ENCODE data around the gene MDFIC. TPM values are rescaled to one million over a fixed set of nuclear protein-coding genes. Genes with fewer than 3 reads are reported as not detected.

The MDFIC gene
- total and polyA plus RNA-seq, 5 donors, result 9.2 to 23.8 (median 20.6) TPM

DNA sequence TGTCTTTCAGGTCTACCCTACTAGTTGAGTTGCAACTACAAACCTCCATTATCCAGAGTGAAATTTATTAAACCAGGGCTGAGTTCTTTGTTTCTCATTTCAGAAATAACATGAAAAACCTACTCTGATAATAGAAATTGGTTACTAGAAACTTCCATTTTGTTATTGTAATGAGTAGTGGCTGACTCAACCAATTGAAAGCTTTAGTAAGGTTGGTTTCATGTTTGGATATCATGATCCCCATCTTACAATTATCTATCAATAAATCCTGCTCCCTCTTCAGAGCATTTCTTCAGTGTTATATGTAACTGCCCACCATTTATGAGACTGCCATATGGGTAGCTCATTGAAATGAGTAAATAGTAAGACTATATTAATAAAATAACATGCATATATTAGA lies 16.9 kb downstream of the MDFIC start:
- Histone ChIP-seq H3K4me3 (ENCODE audit: low read length) (no peak overlapping the region), H3K27ac (ENCODE audit: low read length) (no peak overlapping the region), H3K27me3 (ENCODE audit: control insufficient read depth, insufficient read depth) (no peaks in the 10 kb centered on the region), H3K9me3 (ENCODE audit: control insufficient read depth, low read length) (no peaks in the 10 kb centered on the region), H3K4me1 (ENCODE audit: control insufficient read depth, insufficient read depth, low read length) (no peaks in the 10 kb centered on the region)
- ATAC-seq, result no peak
- DNase-seq, result no peak
- intact Hi-C loops (cut with DNase I), result no loop called here

DNA sequence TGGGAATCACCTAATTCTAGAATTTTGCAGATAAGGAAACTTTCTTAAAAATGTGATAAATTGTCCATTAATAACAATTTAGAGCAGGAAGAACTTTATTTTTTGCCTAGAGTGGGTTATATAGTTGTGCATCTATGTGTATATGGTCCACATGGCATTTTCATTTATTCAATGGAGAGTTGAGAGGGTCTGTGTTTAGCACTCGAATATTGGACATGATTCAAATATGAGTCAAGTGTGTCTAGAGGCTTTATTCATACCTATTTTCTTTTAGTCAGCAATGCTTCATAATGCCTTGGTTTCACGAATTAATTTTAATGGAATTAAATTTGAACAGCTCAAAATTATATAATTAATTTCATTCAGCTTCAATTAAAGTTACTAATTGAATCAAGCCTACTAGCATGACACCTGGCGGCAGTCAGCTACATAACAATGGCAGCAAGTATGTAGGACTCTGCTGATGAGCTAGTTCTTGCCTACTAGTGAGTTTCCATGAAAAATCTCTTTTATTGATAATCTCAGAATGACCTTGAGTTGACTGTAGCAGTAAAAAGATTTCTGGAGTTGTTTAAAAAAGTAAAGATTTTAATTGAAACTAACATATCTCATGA lies 17.7 kb downstream of the MDFIC start:
- WGBS, result 72% methylated on average over 3 of the region's 3 CpGs

DNA sequence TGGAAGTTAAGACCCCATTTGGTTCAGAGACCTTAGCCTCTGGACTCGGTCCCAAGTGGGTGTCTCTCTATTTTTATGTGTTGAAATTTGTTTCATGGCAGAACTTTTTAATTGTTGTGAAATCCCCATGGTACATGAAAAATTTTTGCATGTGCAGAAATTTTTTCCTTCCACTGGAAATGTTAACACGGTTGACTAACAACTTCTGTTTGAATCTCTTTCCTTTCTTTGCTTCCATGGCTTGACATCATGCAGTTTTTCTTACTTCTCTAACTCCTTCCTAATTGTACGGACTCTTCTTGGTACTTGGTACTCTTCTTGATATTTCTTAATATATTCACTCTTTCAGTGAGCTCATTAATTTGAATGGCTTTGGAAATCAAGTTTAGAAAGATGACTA lies 18.3 kb downstream of the MDFIC start:
- Histone ChIP-seq H3K4me1 (ENCODE audit: control insufficient read depth, insufficient read depth, low read length) (no peaks in the 10 kb centered on the region), H3K9me3 (ENCODE audit: control insufficient read depth, low read length) (no peaks in the 10 kb centered on the region)
- no peak for DNase-seq

More for the DNA sequence above, 17.7 kb downstream of the MDFIC start:
- no peaks in the 10 kb centered on the region for H3K27me3 ChIP-seq (ENCODE audit: control insufficient read depth, insufficient read depth)
- intact Hi-C loops (cut with DNase I), result no loop called here
- no peaks in the 10 kb centered on the region for H3K9me3 ChIP-seq (ENCODE audit: control insufficient read depth, low read length)
- H3K27ac ChIP-seq (ENCODE audit: low read length), result no peak overlapping the region
- no peaks in the 10 kb centered on the region for H3K4me1 ChIP-seq (ENCODE audit: control insufficient read depth, insufficient read depth, low read length)
- no peak for ATAC-seq
- no peak for DNase-seq
- no peak overlapping the region for H3K4me3 ChIP-seq (ENCODE audit: low read length)

DNA sequence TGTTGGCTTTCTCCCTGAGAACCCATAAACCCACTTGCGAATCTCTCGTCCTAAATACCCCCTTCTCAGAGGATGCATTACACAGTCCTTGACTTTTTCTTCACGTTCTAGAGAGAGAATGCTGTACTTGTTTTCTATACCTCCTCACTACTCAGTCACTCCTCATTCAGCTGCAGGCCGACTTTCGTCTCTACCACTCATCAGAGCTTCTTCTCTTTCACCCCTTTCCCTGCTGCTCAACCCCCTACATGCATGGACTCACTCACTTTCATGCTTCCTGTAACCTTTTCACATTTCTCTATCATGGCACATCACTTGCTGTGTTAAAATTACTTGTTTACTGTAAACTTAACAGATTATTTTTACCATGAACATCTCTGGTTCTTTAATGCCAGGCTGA lies 19.8 kb downstream of the MDFIC start:
- WGBS, result 97% methylated on average over 5 of the region's 5 CpGs
- intact Hi-C loops (cut with DNase I), result no loop called here
- Histone ChIP-seq H3K4me3 (ENCODE audit: low read length) (no peak overlapping the region), H3K27me3 (ENCODE audit: control insufficient read depth, insufficient read depth) (no peaks in the 10 kb centered on the region), H3K9me3 (ENCODE audit: control insufficient read depth, low read length) (no peaks in the 10 kb centered on the region), H3K27ac (ENCODE audit: low read length) (no peak overlapping the region), H3K4me1 (ENCODE audit: control insufficient read depth, insufficient read depth, low read length) (no peaks in the 10 kb centered on the region)
- no peak for DNase-seq
- ATAC-seq, result no peak

More for the DNA sequence above, 18.3 kb downstream of the MDFIC start:
- Histone ChIP-seq H3K27me3 (ENCODE audit: control insufficient read depth, insufficient read depth) (no peaks in the 10 kb centered on the region), H3K27ac (ENCODE audit: low read length) (no peak overlapping the region), H3K4me3 (ENCODE audit: low read length) (no peak overlapping the region)
- 78% methylated on average over 3 of the region's 3 CpGs for WGBS
- intact Hi-C loops (cut with DNase I), result no loop called here
- peak in 1 of 2 donors; percentile 12 for ATAC-seq

DNA sequence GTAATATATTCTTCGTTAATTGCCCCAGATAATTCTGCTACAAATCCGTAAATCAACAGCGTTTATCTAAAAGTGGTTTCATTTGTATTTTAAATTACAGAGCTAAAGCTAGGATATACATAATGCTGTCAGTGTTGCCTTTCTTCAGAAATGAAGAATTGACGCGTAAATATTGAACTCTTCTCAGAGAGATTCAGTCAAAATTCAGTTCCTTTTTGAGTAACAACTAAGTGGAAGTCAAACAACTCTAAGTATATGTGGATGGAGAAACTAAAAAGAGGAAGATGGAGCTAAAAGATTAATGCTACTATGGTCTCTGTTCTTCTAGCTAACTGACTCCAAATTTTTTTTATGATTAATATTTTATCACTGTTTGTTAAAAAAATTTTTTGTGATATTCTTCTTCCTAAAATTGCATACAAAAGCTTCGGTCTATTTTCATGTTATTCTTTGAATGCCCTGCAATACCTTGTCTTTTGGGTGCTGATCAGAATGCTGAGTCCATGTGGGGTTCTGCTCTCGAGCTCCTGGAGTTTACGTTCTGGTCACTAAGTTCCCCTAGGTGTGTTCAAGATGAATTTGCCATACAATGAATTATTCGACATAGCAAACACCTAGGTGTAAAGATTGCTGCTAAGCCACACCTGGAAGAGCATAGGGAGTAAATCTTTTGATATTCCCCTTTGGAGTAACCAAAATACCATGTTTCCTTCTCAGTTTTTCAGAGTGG lies 20.7 kb downstream of the MDFIC start:
- intact Hi-C loops (cut with DNase I), result no loop called here
- 87% methylated on average over 9 of the region's 9 CpGs for WGBS
- no peaks in the 10 kb centered on the region for H3K4me1 ChIP-seq (ENCODE audit: control insufficient read depth, insufficient read depth, low read length)
- DNase-seq (no peak), ATAC-seq (no peak)
- H3K27me3 ChIP-seq (ENCODE audit: control insufficient read depth, insufficient read depth), result no peaks in the 10 kb centered on the region
- H3K27ac ChIP-seq (ENCODE audit: low read length), result no peak overlapping the region
- H3K4me3 ChIP-seq (ENCODE audit: low read length), result no peak overlapping the region
- H3K9me3 ChIP-seq (ENCODE audit: control insufficient read depth, low read length), result no peaks in the 10 kb centered on the region

DNA sequence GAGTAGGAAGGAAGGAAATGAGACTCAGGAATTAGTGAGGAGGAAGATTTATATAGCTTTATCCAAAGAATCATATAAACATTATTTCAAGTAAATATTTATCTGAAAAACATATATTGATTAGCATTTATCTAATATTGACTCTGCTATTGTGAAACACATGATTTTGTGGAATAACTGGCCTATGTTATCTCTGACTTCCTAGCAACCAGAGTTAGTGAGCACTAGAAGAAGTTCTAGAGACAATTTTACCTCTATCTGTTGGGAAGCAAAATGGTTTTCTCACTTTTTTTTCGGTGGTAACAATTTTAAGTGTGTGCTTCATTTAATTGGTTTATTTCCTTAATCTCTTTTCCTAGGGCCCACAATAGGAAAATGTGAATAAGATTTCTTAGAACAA lies 21.6 kb downstream of the MDFIC start:
- no peaks in the 10 kb centered on the region for H3K9me3 ChIP-seq (ENCODE audit: control insufficient read depth, low read length)
- ATAC-seq, result no peak
- no peak overlapping the region for H3K4me3 ChIP-seq (ENCODE audit: low read length)
- no peaks in the 10 kb centered on the region for H3K4me1 ChIP-seq (ENCODE audit: control insufficient read depth, insufficient read depth, low read length)
- DNase-seq, result no peak
- intact Hi-C loops (cut with DNase I), result no loop called here
- H3K27ac ChIP-seq (ENCODE audit: low read length), result no peak overlapping the region
- 65% methylated on average over 1 of the region's 1 CpG for WGBS
- H3K27me3 ChIP-seq (ENCODE audit: control insufficient read depth, insufficient read depth), result no peaks in the 10 kb centered on the region

DNA sequence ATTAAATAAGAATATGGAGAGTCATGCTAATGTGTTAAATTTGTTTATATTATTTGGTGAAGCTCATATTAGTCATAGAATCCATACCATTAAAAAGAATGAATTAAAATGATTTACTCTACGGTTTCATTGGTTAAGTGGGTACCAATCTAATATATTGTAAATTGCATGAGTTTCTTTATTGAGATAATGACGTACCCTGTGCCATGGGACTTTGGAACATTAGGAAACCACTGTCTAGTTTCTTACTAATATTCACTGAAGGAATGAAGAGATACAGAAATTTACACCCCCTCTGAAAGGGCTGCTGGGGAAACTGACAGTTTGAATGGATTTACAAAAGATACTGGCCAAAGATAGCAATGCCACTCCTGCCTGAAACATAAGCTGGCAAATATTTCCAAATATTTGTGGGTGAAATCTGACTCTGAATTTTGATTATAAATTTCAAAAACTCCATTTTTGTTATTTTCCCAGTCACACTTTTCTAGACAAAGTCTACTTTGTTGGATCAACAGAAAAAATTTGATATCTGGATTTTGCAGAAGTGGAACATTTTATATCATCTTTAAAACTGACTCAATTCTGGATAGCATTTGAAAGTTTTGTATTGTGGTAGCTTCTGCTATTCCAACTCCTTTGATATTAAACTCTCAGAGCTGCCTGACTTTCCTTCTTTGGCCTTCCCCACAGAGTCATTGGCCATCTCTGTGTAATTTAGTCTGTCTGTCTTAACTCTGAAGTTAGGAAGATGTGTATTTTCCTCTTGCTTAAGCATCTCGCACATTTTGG lies 22.3 kb downstream of the MDFIC start:
- intact Hi-C loops (cut with DNase I), result no loop called here
- no peaks in the 10 kb centered on the region for H3K4me1 ChIP-seq (ENCODE audit: control insufficient read depth, insufficient read depth, low read length)
- DNase-seq, result no peak

DNA sequence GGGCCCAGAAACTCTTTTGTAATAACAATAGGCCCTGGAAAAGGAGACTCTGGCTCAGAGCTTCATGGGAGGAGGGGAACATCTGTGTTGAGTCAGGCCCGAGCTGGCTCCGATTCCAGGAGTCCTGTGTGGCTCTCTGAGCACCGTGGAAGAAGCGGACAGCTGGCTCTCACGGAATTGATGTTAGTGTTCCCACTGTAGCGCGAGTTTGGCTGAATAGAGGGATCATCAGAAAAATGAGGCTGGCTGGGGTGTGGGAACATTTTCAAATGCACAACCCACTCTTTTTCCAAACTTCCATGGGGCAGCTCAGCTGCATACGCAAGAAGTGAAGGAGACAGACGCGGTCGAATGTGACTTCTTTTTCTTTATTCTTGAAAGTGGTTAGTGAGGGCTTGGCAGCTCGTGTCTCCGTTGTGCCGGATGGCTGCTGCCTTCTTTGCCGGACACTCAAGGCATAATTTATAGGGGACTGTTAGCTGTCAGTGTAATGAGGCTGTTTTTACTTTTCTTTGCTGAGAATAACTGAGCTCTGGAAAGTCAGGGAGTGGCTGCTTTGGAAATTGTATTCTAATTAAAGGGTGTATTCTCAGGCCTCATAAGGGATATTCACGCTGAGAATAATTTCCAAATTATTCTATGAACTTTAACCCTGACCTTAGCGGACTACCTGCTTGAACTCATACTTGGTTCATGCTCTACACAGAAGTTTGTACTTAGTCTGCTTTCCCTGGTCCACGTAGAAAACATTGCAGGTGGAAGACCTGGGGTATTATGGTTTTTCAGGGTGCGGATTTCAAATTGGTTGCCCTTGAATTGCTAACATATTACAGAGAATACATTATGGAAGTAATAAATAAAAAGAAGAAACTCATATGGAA lies 23.1 kb downstream of the MDFIC start:
- DNase-seq (peak; percentile 86 to 91 (median 87)), ATAC-seq (peak; percentile 92 to 98)
- no peaks in the 10 kb centered on the region for H3K4me1 ChIP-seq (ENCODE audit: control insufficient read depth, insufficient read depth, low read length)
- no peaks in the 10 kb centered on the region for H3K27me3 ChIP-seq (ENCODE audit: control insufficient read depth, insufficient read depth)
- no peaks in the 10 kb centered on the region for H3K9me3 ChIP-seq (ENCODE audit: control insufficient read depth, low read length)
- intact Hi-C loops (cut with DNase I), result no loop called here
- WGBS, result 61% methylated on average over 19 of the region's 19 CpGs
- peak overlapping the region; percentile 80 for H3K27ac ChIP-seq (ENCODE audit: low read length)
- H3K4me3 ChIP-seq (ENCODE audit: low read length), result peak overlapping the region; percentile 30

More for the DNA sequence above, 22.3 kb downstream of the MDFIC start:
- ATAC-seq, result no peak
- Histone ChIP-seq H3K4me3 (ENCODE audit: low read length) (no peak overlapping the region), H3K9me3 (ENCODE audit: control insufficient read depth, low read length) (no peaks in the 10 kb centered on the region), H3K27ac (ENCODE audit: low read length) (peak overlapping the region; percentile 80), H3K27me3 (ENCODE audit: control insufficient read depth, insufficient read depth) (no peaks in the 10 kb centered on the region)
- 71% methylated on average over 3 of the region's 3 CpGs for WGBS

DNA sequence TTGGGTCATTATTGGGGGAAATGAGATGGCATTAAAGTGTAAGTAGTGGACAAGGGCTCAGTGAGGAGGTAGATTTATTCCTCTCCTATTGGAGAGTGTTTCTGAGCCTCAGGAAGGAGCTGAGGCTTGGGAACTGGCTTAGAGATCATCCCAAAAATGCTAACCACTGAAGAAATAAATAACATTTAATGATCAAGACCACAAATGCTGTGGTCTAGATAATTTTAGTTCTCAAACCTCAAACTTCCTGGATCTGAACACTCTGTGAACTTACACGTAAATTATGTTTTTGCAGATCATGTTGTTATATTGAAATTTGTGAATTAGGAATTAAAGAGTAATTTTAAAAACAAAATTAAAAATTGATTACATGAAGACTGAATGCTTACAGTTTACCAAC lies 27.3 kb downstream of the MDFIC start:
- H3K27ac ChIP-seq (ENCODE audit: low read length), result no peak overlapping the region
- WGBS, result 85% methylated on average over 1 of the region's 1 CpG
- intact Hi-C loops (cut with DNase I), result no loop called here

DNA sequence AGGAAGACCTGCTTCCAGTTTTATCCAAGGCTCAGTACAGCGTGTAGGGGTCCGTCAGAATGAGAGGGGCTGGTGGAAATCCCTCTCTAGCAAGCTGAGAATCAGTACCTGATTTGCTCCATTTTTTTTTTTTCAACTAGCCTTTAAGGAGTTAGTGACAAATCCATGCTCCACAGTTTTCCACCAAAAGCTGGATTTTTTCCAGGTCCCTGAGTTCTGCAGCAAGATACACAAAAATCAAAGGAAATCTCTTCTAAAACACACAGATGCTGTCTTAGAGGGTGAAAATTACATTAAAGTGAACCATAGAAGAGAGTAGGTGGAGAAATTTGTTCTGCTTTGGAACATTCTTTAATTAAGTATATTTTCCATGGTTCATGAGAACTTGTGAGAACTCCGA lies 30.4 kb downstream of the MDFIC start:
- DNase-seq (no peak), ATAC-seq (no peak)
- Histone ChIP-seq H3K4me3 (ENCODE audit: low read length) (no peak overlapping the region), H3K27ac (ENCODE audit: low read length) (no peak overlapping the region), H3K9me3 (ENCODE audit: control insufficient read depth, low read length) (no peaks in the 10 kb centered on the region), H3K4me1 (ENCODE audit: control insufficient read depth, insufficient read depth, low read length) (no peaks in the 10 kb centered on the region), H3K27me3 (ENCODE audit: control insufficient read depth, insufficient read depth) (no peaks in the 10 kb centered on the region)
- intact Hi-C loops (cut with DNase I), result no loop called here
- 86% methylated on average over 3 of the region's 3 CpGs for WGBS

More for the DNA sequence above, 27.3 kb downstream of the MDFIC start:
- no peaks in the 10 kb centered on the region for H3K9me3 ChIP-seq (ENCODE audit: control insufficient read depth, low read length)
- no peaks in the 10 kb centered on the region for H3K27me3 ChIP-seq (ENCODE audit: control insufficient read depth, insufficient read depth)
- DNase-seq, result no peak
- H3K4me1 ChIP-seq (ENCODE audit: control insufficient read depth, insufficient read depth, low read length), result no peaks in the 10 kb centered on the region
- H3K4me3 ChIP-seq (ENCODE audit: low read length), result no peak overlapping the region
- ATAC-seq, result no peak
